Ecto neural progenitor cell (in vitro differentiated cells): Measurements from ENCODE around the gene BCAS3.
"Not testable (repeated sequence)": the region's sequence is repeated elsewhere in the genome, so short reads cannot be mapped to it uniquely, and the experiment has no call there.

Experiments used
- DNase-seq: peaks from one replicate; pipeline ENCODE4 v3.0.0-alpha.2; 2018; ENCODE audit warnings: low spot score

The BCAS3 gene

GRCh38 chr17:60798576-60798975 lies 120.9 kb downstream of the BCAS3 start:
- DNase-seq = no peak

- DNase-seq = no peak
Measured at GRCh38 chr17:60802377-60802776, 124.7 kb downstream of the BCAS3 start.

GRCh38 chr17:60803059-60803458 lies 125.4 kb downstream of the BCAS3 start:
- DNase-seq = no peak

- DNase-seq = no peak
Measured at GRCh38 chr17:60804831-60805230, 127.2 kb downstream of the BCAS3 start.

- no peak for DNase-seq
Measured at GRCh38 chr17:60809421-60809820, 131.8 kb downstream of the BCAS3 start.

- DNase-seq = not testable (repeated sequence)
Measured at GRCh38 chr17:60814941-60815340, 137.3 kb downstream of the BCAS3 start.

GRCh38 chr17:60817192-60817591 lies 139.5 kb downstream of the BCAS3 start:
- DNase-seq = no peak

GRCh38 chr17:60819447-60820130 lies 141.9 kb downstream of the BCAS3 start:
- no peak for DNase-seq

- DNase-seq = no peak
Measured at GRCh38 chr17:60823515-60823914, 145.9 kb downstream of the BCAS3 start.

- DNase-seq = no peak
Measured at GRCh38 chr17:60825351-60825750, 147.7 kb downstream of the BCAS3 start.

GRCh38 chr17:60827943-60828342 lies 150.3 kb downstream of the BCAS3 start:
- no peak for DNase-seq

GRCh38 chr17:60832151-60832585 lies 154.5 kb downstream of the BCAS3 start:
- no peak for DNase-seq

GRCh38 chr17:60832631-60833030 lies 155.0 kb downstream of the BCAS3 start:
- no peak for DNase-seq

GRCh38 chr17:60840456-60840855 lies 162.8 kb downstream of the BCAS3 start:
- no peak for DNase-seq

- DNase-seq = no peak
Measured at GRCh38 chr17:60845012-60845411, 167.4 kb downstream of the BCAS3 start.

GRCh38 chr17:60846175-60846574 lies 168.5 kb downstream of the BCAS3 start:
- DNase-seq = no peak

- DNase-seq = no peak
Measured at GRCh38 chr17:60851181-60851580, 173.5 kb downstream of the BCAS3 start.

- DNase-seq = no peak
Measured at GRCh38 chr17:60857556-60858080, 180.0 kb downstream of the BCAS3 start.

GRCh38 chr17:60862482-60862881 lies 184.8 kb downstream of the BCAS3 start:
- DNase-seq = no peak

- no peak for DNase-seq
Measured at GRCh38 chr17:60863892-60864707, 186.4 kb downstream of the BCAS3 start.

GRCh38 chr17:60864708-60865005 lies 187.0 kb downstream of the BCAS3 start:
- no peak for DNase-seq

GRCh38 chr17:60874772-60875171 lies 197.1 kb downstream of the BCAS3 start:
- DNase-seq = no peak
